GM12878 (cell line): ENCODE results near the gene HOXC9. TPM values are rescaled to one million over a fixed set of nuclear protein-coding genes. Genes with fewer than 3 reads are reported as not detected.

Experiments
- ATAC-seq: fragments of 200-7000 bp; cut with Tn5 transposase; 3 replicates; pipeline ENCODE4 v1.9.1; 2020; ENCODE audit warnings: mild to moderate bottlenecking, moderate library complexity
- BruUV-seq: library from RNA; stranded (reverse); fragments of 400-500 nt; replicated peaks from 2 replicates; lab custom pipeline; 2021; lab: Mats Ljungman, UMichigan
- CTCF ChIA-PET: fragments of 300-600 bp; sonication (Branson Sonifier 250); formaldehyde crosslinking; extraction: SDS; loops from one replicate; lab custom pipeline; 2021; ENCODE audit warnings: inconsistent platforms; lab: Yijun Ruan, JAX
- POLR2A ChIA-PET: fragments of 350-600 bp; formaldehyde crosslinking; extraction: SDS; loops from one replicate; lab custom pipeline; 2021; ENCODE audit warnings: inconsistent platforms; lab: Charles Lee
- RAD21 ChIA-PET: fragments of 300-600 bp; sonication (Branson Sonifier 250); formaldehyde crosslinking; loops from one replicate; lab custom pipeline; 2023; ENCODE audit warnings: antibody characterized with exemption; ENCODE audit not compliant: unreplicated experiment; lab: Charles Lee
- SMC1A ChIA-PET: fragments of 300-600 bp; sonication (Branson Sonifier 250); formaldehyde crosslinking; loops from one replicate; lab custom pipeline; 2023; ENCODE audit not compliant: unreplicated experiment, uncharacterized antibody; lab: Charles Lee
- DNase-seq: peaks from one replicate; pipeline ENCODE4 v3.0.0-alpha.2; 2011; ENCODE audit warnings: low read depth, low spot score
- FAIRE-seq: peaks from 3 replicates; lab custom pipeline; 2011; peaks lifted over from hg19 to GRCh38; lab: Jason Lieb, UNC
- H2AFZ ChIP-seq: 2 replicates; pipeline ENCODE4 v1.6.0; 2011; ENCODE audit warnings: low read depth, low read length, control low read depth; ENCODE audit not compliant: control insufficient read depth
- H3K27ac ChIP-seq: 2 replicates; pipeline ENCODE4 v1.5.1; 2011; ENCODE audit warnings: control low read depth; ENCODE audit not compliant: control insufficient read depth, insufficient read depth
- H3K27me3 ChIP-seq, 2 experiments: replicated peaks in 1 of 2; 2 replicates each; pipeline versions ENCODE4 v1.6.0 to v1.6.1; 2011; ENCODE audit warnings: low read length in 1 of 2; ENCODE audit not compliant: control insufficient read depth in 2 of 2, insufficient read depth in 2 of 2
- H3K36me3 ChIP-seq, 2 experiments: 2 replicates each; pipeline ENCODE4 v1.5.1; 2011; ENCODE audit warnings: low read length in 1 of 2; ENCODE audit not compliant: control insufficient read depth in 2 of 2, insufficient read depth in 2 of 2
- H3K4me1 ChIP-seq: 2 replicates; pipeline ENCODE4 v1.6.1; 2011; ENCODE audit warnings: mild to moderate bottlenecking, low read length, moderate library complexity, mixed read lengths; ENCODE audit not compliant: control insufficient read depth, insufficient read depth
- H3K4me2 ChIP-seq: 2 replicates; pipeline ENCODE4 v1.6.0; 2011; ENCODE audit warnings: control low read depth; ENCODE audit not compliant: control insufficient read depth, insufficient read depth
- H3K4me3 ChIP-seq: fragments of 200-600 bp; sonication (generic); 2 replicates; pipeline ENCODE4 v1.5.1; 2016
- H3K79me2 ChIP-seq: 2 replicates; pipeline ENCODE4 v1.6.0; 2011; ENCODE audit warnings: low read length; ENCODE audit not compliant: control insufficient read depth, insufficient read depth
- H3K9ac ChIP-seq: 2 replicates; pipeline ENCODE4 v1.8.0; 2011; ENCODE audit warnings: low read length, control low read depth, mixed read lengths; ENCODE audit not compliant: control insufficient read depth, insufficient read depth
- H3K9me3 ChIP-seq: replicated peaks from 3 replicates; pipeline ENCODE4 v1.5.1; 2011; ENCODE audit warnings: mild to moderate bottlenecking, low read length; ENCODE audit not compliant: control insufficient read depth, insufficient read depth
- H4K20me1 ChIP-seq: 2 replicates; pipeline ENCODE4 v1.6.0; 2011; ENCODE audit not compliant: control insufficient read depth, insufficient read depth
- CHD4 ChIP-seq: fragments of 200-600 bp; sonication (generic); IDR thresholded peaks from 2 replicates; pipeline ENCODE4 v1.6.1; 2016; ENCODE audit warnings: mild to moderate bottlenecking
- EP300 ChIP-seq, 2 experiments: fragments of 150-350 bp in 1 of 2; IDR thresholded peaks; 2 replicates each; pipeline ENCODE4 v1.6.1; 2011 to 2012; ENCODE audit warnings: low read depth in 2 of 2, low read length in 2 of 2, borderline replicate concordance in 1 of 2, improper control_type of control experiment in 1 of 2, inconsistent platforms in 1 of 2; ENCODE audit not compliant: control insufficient read depth in 1 of 2
- HCFC1 ChIP-seq: fragments of 150-350 bp; IDR thresholded peaks from 2 replicates; pipeline ENCODE4 v1.6.1; 2014; ENCODE audit warnings: low read length
- MTA2 ChIP-seq: fragments of 450-650 bp; IDR thresholded peaks from 2 replicates; pipeline ENCODE4 v1.6.1; 2016; ENCODE audit warnings: low read depth, mild to moderate bottlenecking, moderate library complexity
- NFYB ChIP-seq: IDR thresholded peaks from 2 replicates; pipeline ENCODE4 v1.6.1; 2011; ENCODE audit warnings: low read depth, mild to moderate bottlenecking, low read length, improper control_type of control experiment, moderate library complexity; ENCODE audit not compliant: insufficient read depth
- PML ChIP-seq: IDR thresholded peaks from 2 replicates; pipeline ENCODE4 v1.6.1; 2012; ENCODE audit warnings: low read length, inconsistent platforms
- RAD51 ChIP-seq: fragments of 450-650 bp; IDR thresholded peaks from 2 replicates; pipeline ENCODE4 v1.6.1; 2016; ENCODE audit warnings: moderate library complexity, mild to moderate bottlenecking, inconsistent platforms
- RB1 ChIP-seq: fragments of 450-650 bp; formaldehyde crosslinking; IDR thresholded peaks from 2 replicates; pipeline ENCODE4 v1.6.1; 2017; ENCODE audit warnings: mild to moderate bottlenecking, borderline replicate concordance
- RBBP5 ChIP-seq: fragments of 200-600 bp; sonication (generic); conservative IDR thresholded peaks from 2 replicates; pipeline ENCODE4 v1.6.1; 2016
- RUNX3 ChIP-seq: IDR thresholded peaks from 2 replicates; pipeline ENCODE4 v1.6.1; 2012; ENCODE audit warnings: low read length, inconsistent platforms
- STAT1 ChIP-seq: fragments of 450-650 bp; conservative IDR thresholded peaks from 2 replicates; pipeline ENCODE4 v1.6.1; 2014; ENCODE audit warnings: antibody characterized with exemption, mild to moderate bottlenecking
- TBL1XR1 ChIP-seq: IDR thresholded peaks from 2 replicates; pipeline ENCODE4 v1.6.1; 2012; ENCODE audit warnings: low read depth, low read length, improper control_type of control experiment
- TCF12 ChIP-seq: IDR thresholded peaks from 2 replicates; pipeline ENCODE4 v1.6.1; 2011; ENCODE audit warnings: low read depth, mild to moderate bottlenecking, low read length
- ZBED1 ChIP-seq: IDR thresholded peaks from 2 replicates; pipeline ENCODE4 v1.6.1; 2016; ENCODE audit warnings: borderline replicate concordance
- WGBS: methylation state at CpG from one replicate; pipeline ENCODE4 v1.1.6; 2016; ENCODE audit warnings: low lambda C conversion rate; ENCODE audit not compliant: insufficient replicate concordance, insufficient coverage; ENCODE audit errors: missing lambda C conversion rate; 5-methylcytosine and 5-hydroxymethylcytosine counted together
- in situ Hi-C: fragments of 300-500 bp; cut with MboI; formaldehyde crosslinking; loops from 9 replicates; pipeline ENCODE4 v1.14.3; 2018; ENCODE audit warnings: mixed read lengths
- intact Hi-C: fragments of 100-400 bp; cut with micrococcal nuclease; formaldehyde crosslinking; loops from one replicate; pipeline ENCODE4 v1.14.2; 2022; ENCODE audit not compliant: unreplicated experiment
- polyA plus RNA-seq, 11 experiments: library from polyadenylated mRNA; depleted of rRNA in 4 of 11; unstranded in 6 of 11; stranded (reverse) in 5 of 11; fragments of >200 nt; fragmentation: Nextera tagmentation in 4 of 11; fragmentation: Illumina TruSeq in 1 of 11; extraction: Ambion mirVana in 4 of 11; extraction: Trizol in 1 of 11; gene quantifications; 1 replicate in 1 of 11; 2 replicates in 10 of 11; pipeline versions ENCODE4 v1.2.1 to v1.2.3, GENCODE V29; 2011 to 2016; ENCODE audit warnings: inconsistent platforms in 2 of 11, missing spikeins in 2 of 11, low read depth in 1 of 11
- total RNA-seq, 4 experiments: library from RNA; depleted of rRNA in 3 of 4; stranded (reverse); fragments of >200 nt in 3 of 4; fragmentation: Illumina TruSeq in 1 of 4; extraction: Trizol in 1 of 4; gene quantifications; 2 replicates each; pipeline versions ENCODE4 v1.2.1 to v1.2.3, GENCODE V29; 2013 to 2021
- TF ChIP-seq, protein P1 (sequence below): IDR thresholded peaks from 2 replicates; pipeline ENCODE4 v1.6.1; 2012; ENCODE audit warnings: low read depth, low read length, improper control_type of control experiment

HOXC9 gene
- total and polyA plus RNA-seq, 10 of the 15 experiments (the other 5 are each of a cell fraction or from before 2014, with no cell fraction given): not detected

DNA sequence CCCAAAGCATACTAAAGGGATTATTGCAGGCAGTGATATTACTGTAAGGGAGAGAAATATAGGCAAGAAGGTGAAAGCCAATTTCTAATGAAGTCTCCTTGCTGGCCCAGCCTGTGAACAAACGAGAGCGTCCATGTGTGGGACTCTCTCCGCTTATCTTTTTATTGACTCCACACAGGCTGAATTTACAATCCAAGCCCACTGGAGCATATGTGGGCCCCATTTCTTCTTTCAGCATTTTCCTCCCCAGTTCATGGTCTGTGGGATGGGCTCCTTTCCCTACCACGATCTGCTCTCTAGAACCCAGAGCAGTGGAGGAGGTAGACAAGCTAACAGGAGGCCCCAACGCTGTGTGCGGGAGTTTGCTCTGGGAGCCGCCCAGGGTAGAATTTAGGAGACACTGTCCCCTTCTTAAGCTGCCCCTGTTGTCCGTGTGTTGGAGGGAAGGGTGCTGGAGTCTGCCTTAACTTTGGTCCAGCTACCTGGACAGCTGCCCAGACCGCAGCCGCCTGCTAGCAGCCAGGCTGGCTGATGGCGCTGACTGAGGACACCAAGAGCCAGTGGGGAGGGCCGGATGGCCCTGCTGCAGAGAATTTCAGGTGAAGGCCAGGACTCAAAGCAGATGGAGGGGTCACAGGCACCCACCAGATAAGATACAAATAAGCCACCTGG is 30.2 kb upstream of the HOXC9 start (continued):
- no peak for TF ChIP-seq CHD4
- no peak for TF ChIP-seq RB1
- TF ChIP-seq NFYB: no peak
- TF ChIP-seq, protein P1, sequence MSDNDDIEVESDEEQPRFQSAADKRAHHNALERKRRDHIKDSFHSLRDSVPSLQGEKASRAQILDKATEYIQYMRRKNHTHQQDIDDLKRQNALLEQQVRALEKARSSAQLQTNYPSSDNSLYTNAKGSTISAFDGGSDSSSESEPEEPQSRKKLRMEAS: no peak
- TF ChIP-seq RBBP5: no peak
- no peak for TF ChIP-seq TBL1XR1
- no peak for TF ChIP-seq EP300 (IDR thresholded peaks at IDR 0.05; ENCODE audit: borderline replicate concordance in 1 of 2, control insufficient read depth in 1 of 2, low read depth in 2 of 2, low read length in 2 of 2)
- TF ChIP-seq PML: no peak
- no peak for TF ChIP-seq RAD51
- no peak for TF ChIP-seq RUNX3
- TF ChIP-seq HCFC1: no peak
- TF ChIP-seq STAT1: no peak

DNA sequence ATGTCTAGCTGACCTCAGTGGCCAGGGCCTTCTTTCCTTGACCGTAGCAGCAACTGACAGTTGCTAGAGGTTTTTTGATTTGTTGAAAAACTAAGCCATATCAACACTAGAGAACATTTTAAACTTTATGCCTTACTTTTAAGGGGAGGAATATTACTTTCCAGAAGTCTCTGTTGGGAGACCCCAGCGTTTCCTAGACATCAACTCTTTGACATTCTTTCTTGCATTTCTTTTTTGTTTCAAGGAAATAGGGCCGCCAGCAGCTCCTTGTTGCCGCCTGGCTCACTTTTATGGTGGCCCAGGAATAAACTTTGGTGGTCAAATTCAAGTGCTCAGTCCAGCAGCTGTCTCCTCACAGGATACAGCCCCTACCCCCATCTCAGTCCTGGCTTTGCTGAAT is 29.5 kb upstream of the HOXC9 start:
- Histone ChIP-seq H4K20me1 (no peaks in the 10 kb centered on the region; the same call in 1 of the 2 replicates), H3K79me2 (no peaks in the 10 kb centered on the region), H3K36me3 (no peaks in the 10 kb centered on the region), H3K4me1 (no peaks in the 10 kb centered on the region; the same call in 1 of the 2 replicates), H3K27me3 (peaks cover 31 to 51% of the 10 kb centered on the region in 2 experiments), H3K27ac (no peak overlapping the region), H3K4me2 (no peak overlapping the region), H2AFZ (no peak overlapping the region), H3K9ac (no peak overlapping the region), H3K9me3 (no peaks in the 10 kb centered on the region; the same call in 2 of the 3 replicates), H3K4me3 (no peak overlapping the region)
- ATAC-seq (no peak), FAIRE-seq (no peak), DNase-seq (no peak)
- in situ Hi-C loops: no loop called here
- POLR2A ChIA-PET: no interaction called here
- whole genome bisulfite sequencing: 7% methylated on average over 4 of the region's 4 CpGs
- intact Hi-C loops: no loop called here
- CTCF ChIA-PET: interaction anchor here (0.8 kb wide), 1 partner anchor 429 kb away, joined by 3 read pairs; no protein-coding TSS in a partner anchor
- TF ChIP-seq ZBED1 (no peak), MTA2 (no peak), TCF12 (no peak), EP300 (IDR thresholded peaks at IDR 0.05; ENCODE audit: borderline replicate concordance in 1 of 2, control insufficient read depth in 1 of 2, low read depth in 2 of 2, low read length in 2 of 2) (no peak)
- TF ChIP-seq, protein P1: no peak
- RAD21 ChIA-PET: no interaction called here
- BruUV-seq: no TSS peak
- SMC1A ChIA-PET: no interaction called here
